GF-D8 (cell line): ENCODE data around the gene DRD5.
"Not testable (repeated sequence)": the region's sequence is repeated elsewhere in the genome, so short reads cannot be mapped to it uniquely, and the experiment has no call there.

Experiments used
- DNase-seq: peaks from one replicate; lab custom pipeline; 2025; lab: John Stamatoyannopoulos, UW

The DRD5 gene

DNA sequence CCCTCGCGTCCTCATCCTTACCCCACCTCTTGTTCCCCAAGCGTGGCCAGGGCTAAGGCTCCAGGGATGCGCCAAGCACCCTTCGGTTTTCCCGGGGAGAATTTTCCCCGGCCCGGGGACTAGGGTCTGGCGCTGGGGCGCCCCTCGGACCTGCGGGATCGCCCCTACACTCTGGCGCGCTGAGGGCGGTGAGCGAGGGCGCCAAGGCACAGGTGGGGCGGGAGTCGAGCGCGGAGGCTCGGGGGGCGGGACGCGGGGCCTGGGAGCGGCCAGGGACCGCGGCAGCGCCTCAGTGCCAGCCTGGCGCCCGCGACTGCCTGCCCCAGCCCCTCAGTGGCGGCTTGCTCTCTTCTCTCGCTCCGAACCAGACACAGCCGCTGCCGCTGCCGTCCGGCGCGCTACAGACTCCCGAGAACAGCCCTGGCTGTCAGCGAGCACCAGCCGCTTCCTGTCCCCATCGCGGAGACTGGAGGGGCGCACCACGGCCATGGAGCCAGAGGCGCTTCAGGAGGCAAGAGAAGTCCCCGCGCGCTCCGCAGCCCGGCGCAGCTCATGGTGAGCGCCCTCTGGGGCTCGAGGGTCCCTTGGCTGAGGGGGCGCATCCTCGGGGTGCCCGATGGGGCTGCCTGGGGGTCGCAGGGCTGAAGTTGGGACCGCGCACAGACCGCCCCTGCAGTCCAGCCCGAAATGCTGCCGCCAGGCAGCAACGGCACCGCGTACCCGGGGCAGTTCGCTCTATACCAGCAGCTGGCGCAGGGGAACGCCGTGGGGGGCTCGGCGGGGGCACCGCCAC lies at the start of gene DRD5:
Gene DRD5, plus strand, starts transcription at position 292 of the 793 bp plus-strand sequence. Its CDS starts 396 bp downstream, at position 688.
- DNase-seq: no peak

DNA sequence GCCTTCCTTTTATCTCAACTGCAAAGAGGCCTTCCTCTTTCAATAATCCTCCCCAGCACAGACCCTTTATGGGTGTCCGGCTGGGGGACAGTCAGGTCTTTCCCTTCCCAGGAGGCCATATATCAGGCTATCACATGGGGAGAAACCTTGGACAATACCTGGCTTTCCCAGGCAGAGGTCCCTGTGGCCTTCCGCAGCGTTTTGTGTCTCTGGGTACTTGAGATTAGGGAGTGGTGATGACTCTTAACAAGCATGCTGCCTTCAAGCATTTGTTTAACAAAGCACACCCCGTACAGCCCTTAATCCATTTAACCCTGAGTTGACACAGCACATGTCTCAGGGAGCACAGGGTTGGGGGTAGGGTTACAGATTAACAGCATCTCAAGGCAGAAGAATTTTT lies 49.2 kb upstream of the DRD5 start:
- not testable (repeated sequence) for DNase-seq

DNA sequence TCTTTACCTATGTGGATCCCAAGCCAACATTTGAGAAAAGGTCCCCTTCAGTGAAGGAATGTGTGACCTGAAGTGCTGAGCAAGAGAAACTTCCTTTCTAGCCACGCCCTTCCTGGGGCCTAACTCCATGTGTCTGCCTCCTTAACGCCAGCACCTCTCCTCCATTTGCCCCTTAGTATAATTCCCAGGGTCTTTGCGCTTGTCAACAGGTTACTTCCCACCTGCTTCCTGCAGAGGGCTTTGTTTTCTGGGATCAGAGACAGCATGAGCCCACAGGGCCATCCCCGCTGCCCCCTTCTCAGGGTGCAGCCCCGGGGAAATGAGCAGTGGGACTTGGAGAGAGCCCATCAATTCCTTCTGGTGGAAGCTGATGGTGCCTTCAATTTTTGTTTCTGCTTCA lies 45.9 kb upstream of the DRD5 start:
- no peak for DNase-seq

DNA sequence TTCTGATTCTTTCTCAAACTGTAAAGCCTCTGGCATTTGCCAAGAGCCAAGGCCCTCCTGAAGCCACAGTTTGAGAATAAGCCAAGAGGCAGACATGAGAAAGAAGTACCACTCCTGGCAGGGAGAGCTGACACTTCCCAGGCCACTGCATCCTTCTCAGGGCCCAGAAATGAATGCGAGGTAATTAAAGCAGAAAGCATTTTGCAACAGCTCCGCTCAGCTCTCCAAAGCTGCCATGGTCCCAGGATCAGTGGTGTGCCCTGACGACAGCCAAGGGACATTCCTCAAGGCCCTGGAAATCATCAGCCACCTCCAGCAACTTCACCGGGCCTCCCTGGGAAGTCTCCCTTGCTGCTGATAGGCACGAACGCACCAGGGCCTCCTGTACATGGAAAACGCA lies 44.2 kb upstream of the DRD5 start:
- DNase-seq: not testable (repeated sequence)

DNA sequence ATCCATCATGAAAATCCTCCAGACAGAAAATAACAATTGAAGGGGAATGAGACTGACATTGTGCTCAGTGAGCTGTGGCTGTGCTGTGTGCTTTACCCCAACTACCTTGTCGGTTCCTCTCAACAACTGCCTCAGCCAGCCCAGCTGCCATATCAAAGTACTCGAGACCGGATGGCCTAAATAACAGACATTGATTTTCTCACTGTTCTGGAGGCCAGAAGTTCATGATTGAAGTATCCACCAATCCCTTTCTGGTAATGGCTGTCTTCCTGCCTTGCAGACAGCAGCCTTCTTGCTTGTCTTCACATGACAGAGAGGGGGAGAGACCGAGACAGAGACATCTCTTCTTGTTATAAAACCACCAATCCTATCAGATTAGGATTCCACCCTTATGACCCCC lies 37.6 kb upstream of the DRD5 start:
- not testable (repeated sequence) for DNase-seq

DNA sequence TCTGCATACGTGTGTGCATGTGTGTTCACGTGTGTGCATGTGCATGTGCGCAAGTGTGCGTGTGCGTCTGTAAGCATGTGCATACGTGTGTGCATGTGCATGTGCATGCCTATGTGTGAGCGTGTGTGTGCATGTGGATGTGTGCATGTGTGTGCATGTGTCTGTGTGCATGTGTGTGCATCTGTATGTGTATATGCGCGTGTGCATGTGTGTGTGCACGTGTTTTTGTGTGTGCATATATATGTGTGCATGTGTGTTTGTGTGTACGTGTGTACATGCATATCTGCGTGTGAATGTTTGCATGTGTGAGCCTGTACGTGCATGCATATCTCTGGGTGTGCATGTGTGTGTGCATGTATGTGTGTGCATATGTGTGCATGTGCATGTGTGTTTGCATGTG lies 35.7 kb upstream of the DRD5 start:
- DNase-seq: no peak

DNA sequence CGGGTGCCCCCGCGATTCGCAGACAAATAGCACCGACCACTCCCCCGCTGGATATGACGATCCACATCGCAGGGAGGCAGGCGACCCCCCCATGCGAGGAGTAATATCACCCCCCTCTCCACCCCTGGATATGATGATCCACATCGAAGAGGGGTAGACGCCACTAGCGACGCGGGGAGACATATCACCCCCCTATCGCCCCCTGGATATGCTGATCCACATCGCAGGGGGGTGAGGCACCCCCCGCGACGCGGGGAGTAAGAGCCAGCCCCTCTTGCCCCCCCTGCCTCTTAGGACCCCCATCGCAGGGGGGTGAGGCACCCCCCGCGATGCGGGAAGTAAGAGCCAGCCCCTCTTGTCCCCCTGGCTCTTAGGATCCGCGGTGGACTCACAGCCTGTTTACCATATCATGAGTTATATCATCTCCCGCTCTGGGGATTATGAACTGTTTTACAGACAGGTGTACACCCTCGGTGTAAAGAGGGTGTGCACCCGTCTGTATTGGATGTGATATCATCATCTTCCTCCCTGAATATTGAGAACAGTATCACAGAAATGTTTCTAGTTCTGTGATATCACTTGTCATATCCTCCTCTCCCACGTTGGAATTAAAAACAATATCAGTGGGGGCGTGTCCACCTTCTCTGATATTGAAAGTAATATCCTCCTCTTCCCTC lies 22.7 kb upstream of the DRD5 start:
- no peak for DNase-seq

DNA sequence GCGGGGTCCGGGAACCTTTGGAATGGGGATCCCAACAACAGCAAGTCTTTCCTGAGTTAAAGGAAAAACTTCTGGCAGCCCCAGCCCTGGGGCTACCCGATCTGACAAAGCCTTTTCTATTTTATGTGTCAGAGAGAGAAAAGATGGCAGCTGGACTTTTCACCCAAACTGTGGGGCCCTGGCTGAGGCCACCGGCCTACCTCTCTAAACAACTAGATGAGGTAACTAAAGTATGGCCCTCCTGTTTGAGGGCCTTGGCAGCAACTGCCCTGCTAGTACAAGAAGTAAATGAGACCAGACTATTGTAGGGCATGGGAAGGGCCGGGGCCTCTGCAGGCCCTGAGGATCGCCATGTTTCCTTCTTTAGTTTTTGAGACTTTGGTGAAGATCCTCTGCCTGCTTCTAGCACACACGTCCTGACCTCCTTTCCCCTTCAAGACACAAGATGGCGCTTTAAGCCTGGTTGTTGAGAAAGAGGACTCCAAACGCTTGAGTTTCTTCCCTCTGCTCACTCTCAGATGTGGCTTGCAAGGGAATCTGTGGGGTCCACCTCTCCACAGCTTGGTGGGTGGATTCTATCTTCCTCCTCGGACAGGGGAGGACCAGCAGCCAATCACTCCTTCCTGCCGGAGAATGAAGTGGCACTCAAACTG lies 18.5 kb upstream of the DRD5 start:
- DNase-seq: peak; percentile 6

DNA sequence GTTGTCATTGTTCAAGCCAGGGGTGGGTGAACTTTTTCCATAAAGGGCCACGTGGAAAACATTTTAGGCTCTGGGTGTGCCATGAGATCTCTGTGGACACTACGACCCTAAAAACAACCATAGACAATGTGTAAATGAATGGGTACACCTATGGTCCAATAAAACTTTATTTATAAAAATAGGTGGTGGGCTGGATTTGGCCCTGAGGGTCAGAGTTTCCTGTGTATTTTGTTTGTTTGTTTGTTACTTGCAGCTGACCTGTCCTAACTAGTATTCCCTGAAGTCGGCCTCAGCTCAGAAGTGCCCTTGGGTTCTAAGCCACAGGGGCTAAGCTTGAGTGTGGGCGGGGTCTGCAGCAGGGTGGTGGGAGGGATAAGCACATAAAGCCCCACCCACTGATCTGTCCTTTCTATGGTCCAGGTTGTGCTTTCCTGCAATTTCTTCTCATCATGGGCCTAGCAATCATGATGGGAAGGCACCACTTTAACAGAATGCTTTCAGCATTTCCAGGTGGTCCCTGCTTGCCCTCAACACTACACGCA lies 17.2 kb upstream of the DRD5 start:
- DNase-seq: no peak

DNA sequence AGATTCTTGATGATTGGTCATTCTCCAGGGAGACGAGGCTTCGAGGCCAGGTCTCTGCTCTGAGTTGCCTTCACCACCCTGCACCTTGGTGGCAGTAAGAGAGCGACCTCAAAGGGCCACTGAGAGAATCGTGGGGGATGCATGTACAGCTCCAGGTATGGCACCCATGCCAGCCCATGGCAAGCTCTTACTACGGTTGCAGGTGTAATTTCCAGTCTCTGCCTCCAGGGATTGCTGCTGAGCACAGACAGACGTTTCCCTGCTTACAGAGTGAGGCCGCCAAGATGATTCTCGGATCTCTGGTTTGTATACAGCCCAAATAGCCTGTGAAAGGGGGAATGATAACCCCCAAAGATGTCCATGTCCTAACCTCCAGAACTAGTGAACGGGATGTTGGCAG lies 16.3 kb upstream of the DRD5 start:
- DNase-seq: no peak

DNA sequence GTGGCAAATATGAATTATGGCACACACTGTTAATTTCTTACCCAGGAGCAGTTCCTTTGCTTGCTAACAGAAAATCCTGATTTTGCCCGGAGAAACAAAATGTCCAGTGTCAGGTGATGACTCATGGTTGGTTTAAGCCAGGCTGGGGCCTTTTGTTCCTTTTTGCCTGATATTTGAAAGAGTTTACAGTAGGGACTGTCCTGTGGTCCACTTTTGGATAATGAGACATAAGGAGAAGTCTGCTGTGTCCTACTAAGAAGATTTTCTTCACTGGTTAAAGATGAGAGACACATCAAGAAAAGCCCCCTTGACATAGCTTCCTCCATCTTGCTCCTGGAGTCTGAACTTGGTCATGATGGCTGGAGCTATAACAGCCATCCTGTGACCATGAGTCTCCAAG lies 12.1 kb upstream of the DRD5 start:
- no peak for DNase-seq

DNA sequence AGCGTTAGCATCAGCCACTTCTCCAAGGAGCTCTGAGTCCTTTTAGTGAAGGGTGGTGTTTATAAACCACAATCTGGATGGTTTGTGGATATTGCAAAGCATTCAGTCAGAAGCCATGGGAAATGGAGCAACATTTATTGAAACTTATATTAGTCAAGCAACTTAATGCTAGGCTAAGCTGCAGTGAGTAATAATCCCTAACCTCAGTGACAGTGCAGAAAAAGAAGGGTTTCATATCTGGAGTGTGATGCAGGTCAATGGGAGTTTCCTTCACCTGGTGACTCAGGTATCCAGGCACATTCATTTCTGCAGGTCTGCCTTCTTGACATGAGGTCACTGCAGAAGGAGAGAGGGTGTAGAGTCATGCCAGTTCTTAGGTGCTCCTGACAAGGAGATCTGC lies 10.4 kb upstream of the DRD5 start:
- peak; percentile 7 for DNase-seq

DNA sequence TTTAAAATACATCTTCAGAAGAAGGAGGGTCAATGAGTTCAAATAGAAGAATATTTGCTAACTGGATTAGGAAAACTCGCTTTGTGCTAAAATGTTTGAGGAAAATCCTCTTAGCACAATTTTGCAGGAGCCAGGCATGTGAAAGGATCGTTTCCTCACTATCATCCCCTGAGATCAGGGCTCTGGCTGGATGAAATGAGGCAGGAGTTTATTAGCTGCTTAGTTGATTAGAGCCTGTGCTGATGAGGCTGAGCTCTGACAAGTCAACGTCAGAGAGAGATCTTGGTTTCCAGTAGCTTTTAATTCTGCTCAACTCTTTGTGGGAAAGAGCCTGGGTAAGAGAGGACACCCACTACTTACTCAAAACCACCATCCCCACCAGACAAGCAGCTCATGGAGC lies 8.0 kb upstream of the DRD5 start:
- DNase-seq: no peak

DNA sequence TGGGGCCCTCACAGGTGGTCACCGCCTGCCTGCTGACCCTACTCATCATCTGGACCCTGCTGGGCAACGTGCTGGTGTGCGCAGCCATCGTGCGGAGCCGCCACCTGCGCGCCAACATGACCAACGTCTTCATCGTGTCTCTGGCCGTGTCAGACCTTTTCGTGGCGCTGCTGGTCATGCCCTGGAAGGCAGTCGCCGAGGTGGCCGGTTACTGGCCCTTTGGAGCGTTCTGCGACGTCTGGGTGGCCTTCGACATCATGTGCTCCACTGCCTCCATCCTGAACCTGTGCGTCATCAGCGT lies 652 bp downstream of the DRD5 start:
- no peak for DNase-seq

DNA sequence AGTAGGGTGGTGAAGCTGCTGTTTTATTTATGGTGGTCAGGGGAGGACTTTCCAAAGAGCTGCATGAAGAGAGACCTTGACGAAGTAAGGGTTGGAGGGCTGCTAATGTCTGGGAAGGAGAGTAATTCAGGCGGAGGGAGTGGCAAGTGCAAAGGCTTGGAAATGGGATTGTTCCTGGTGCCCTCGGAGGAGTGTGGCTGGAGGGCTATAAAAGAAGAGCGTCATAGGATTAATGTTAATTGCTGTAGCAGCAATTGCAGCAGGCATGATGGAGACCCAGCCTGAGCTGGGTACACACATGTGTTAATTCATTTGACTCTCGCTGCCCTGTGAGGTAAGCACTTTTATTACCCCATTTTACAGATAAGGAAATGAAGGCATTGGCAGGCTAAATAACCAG lies 4.5 kb downstream of the DRD5 start:
- not testable (repeated sequence) for DNase-seq

DNA sequence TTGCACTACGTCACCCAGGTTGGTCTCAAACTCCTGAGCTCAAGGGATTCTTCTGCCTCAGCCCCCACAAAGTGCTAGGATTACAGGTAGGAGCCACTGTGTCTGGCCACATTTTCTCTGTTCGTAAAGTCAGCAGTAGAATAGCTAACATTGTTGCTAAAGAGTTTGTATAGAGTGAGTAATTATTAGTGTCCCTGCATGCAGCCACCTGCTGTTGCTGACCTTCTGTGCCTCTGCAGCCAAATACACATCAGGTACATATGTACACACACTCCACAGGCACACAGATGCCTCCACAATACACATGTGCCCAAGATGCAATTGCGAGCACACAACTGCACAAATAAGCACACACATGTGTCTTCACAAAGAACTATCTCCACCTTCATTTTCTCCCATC lies 10.9 kb downstream of the DRD5 start:
- no peak for DNase-seq

DNA sequence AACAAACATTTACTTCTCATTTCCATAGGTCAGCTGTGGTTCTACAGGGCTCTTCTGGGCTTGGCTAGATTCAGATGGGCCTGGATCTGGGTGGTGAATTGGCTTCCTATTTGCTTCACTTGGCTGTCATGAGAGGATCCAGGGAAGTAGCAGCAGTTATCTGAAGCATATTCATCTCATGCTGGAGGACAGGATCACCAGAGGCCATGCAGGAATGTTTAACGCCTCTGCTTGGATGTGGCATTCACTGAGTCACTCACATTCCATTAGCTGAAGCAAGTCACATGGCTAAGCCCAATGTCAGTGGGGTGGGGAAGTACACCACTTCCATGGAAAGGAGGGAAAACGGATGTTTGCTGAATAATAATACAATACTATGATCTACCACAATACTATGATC lies 15.2 kb downstream of the DRD5 start:
- DNase-seq: not testable (repeated sequence)

DNA sequence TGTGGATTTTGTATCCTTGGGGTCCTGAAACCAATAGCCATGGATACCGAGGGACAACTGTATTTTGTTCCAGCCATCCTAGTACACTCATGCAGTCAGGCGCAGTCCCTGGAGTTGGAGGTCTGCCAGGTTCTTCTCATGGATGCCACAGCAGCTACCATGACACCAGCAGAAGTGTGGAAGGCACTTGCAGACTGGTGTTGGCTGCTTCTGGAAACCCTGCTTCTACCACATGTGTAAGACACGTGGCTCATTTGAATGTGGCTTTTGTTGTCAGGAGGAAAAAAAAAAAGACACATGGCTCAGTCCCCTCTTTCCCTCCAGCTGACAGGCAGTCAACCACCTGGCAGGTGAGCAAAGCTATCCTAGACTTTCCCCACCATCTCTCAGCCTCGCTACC lies 19.4 kb downstream of the DRD5 start:
- no peak for DNase-seq

DNA sequence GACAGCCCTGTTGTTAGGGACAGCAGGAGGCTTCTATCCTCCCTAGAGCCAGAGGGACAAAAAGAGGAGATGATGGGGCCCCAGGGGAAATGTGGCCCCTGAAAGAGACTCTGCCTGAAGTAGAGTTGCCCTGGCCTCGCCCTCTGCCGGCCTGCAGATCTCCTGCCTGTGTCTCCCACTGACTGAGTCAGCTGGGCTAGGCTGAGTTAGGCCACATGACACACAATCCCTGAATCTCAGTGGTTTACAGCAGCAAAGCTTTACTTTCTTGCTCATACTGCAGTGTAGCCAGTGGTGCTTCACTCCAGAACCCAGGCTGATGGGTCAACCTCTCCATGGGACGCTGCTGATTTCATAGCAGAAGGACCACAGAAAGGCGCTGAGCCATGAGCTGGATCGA lies 23.5 kb downstream of the DRD5 start:
- no peak for DNase-seq

DNA sequence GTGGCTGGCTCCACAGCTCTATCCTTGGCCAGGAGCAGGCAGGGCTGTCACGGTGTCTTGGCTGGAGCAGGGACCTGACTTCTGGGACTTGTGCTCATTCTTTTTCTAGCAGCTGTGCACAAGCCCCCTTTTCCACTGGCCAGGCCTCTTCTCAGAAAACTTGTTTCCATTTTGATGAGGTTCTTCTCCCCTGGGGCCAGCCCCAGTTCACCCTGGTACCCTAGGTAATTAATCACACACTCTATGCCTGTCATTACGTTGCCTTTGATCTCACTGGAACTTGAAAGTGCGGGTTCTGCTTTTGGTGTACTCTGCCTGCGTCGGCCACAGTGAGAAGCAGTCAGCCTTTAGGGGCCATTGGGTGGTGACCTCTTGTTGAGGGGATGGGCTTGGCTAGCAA lies 26.6 kb downstream of the DRD5 start:
- DNase-seq: no peak

DNA sequence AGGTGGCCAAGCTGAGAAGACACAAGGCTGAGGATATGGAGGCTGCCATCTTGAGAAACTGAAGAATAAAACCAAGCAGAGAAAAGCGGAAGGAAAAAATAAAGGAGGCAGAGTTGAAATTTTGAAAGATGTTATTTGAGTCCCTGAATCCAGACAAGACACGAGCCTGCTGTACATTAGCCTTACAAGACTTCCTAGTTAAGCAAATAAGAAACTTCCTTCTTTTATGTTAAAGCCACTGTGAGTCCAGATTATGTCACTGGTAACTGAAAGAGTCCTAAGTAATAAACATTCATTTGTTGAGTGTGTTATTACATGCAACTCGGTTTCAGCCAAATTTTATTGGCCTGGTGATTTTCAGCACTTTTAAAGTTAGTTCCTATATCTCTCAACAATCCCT lies 30.4 kb downstream of the DRD5 start:
- DNase-seq: peak; percentile 37

DNA sequence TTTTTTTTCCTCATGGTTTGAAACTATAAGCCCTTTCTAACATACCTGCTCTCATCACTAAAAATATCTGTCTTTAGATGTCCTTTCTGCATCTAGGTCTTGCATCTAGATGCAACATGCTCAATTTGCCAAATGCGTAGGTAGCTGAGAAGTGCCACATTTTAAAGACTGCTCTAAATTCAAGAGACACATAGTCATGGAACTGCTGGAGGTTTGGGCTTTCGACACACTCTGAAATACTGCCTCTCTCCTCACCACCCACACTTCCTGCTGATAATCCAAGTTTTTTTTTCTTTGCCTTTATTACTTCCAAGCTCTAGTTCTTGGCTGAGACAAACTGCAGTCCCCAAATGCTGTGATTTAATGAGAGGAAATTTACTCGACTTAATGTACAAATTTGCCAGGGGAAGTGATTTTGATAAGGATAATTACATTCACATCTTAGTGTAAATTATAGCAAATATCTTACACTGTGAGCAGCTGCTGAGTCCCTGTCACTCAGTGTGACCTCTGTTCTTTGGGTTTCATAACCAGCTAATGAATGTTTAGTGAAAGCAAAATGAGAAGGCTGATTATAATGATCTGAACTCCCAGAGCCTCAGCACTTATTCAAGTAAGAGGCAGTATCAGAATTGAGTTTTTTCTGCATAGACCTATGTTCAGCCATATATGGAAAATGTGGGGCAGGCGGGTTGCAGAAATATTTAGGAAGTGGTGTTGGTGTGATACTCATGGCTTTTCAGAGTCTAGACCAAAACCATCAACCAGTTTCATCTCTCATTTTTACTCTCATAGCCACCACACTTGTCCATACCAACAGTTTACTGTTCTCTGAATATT lies 31.3 kb downstream of the DRD5 start:
- DNase-seq: peak; percentile 39
